Uterus (tissue), 4 donors: Measurements from ENCODE around the gene PTPRN2. TPM values are rescaled to one million over a fixed set of nuclear protein-coding genes. Genes with fewer than 3 reads are reported as not detected.

Source experiments
- DNase-seq, 2 donors: peaks; one replicate each; pipeline ENCODE4 v3.0.0-alpha.2; 2019 to 2020
- H3K27ac ChIP-seq, 2 donors: fragments of 200-600 bp; sonication (generic); 1 replicate in 1 of 2; 2 replicates in 1 of 2; pipeline ENCODE4 v1.5.1; 2016 to 2018
- H3K27me3 ChIP-seq, 2 donors: fragments of 200-600 bp; sonication (generic); one replicate each; pipeline ENCODE4 v1.5.1; 2018 to 2019; ENCODE audit warnings: control low read depth in 1 of 2
- H3K36me3 ChIP-seq, 2 donors: fragments of 200-600 bp; sonication (generic); one replicate each; pipeline ENCODE4 v1.5.1; 2019; ENCODE audit warnings: control low read depth in 1 of 2
- H3K4me1 ChIP-seq, 2 donors: fragments of 200-600 bp; sonication (generic); one replicate each; pipeline ENCODE4 v1.5.1; 2018 to 2019; ENCODE audit warnings: control low read depth in 1 of 2
- H3K4me3 ChIP-seq, 2 donors: fragments of 200-600 bp; sonication (generic); 1 replicate in 1 of 2; 2 replicates in 1 of 2; pipeline ENCODE4 v1.5.1; 2018 to 2019; ENCODE audit warnings: mild to moderate bottlenecking in 1 of 2
- H3K9me3 ChIP-seq, 2 donors: fragments of 200-600 bp; sonication (generic); one replicate each; pipeline ENCODE4 v1.5.1; 2019; ENCODE audit warnings: control low read depth in 1 of 2
- CTCF ChIP-seq, 4 experiments: fragments of 200-600 bp in 2 of 4; fragments of 450-650 bp in 2 of 4; sonication (generic) in 2 of 4; IDR thresholded peaks; one replicate each; pipeline ENCODE4 v1.5.1; 2016 to 2019; ENCODE audit warnings: antibody characterized with exemption in 4 of 4, mild to moderate bottlenecking in 2 of 4, moderate library complexity in 1 of 4
- POLR2A ChIP-seq, 2 donors: fragments of 450-650 bp; IDR thresholded peaks; one replicate each; pipeline ENCODE4 v1.6.1; 2016; ENCODE audit warnings: antibody characterized with exemption in 2 of 2, mild to moderate bottlenecking in 1 of 2, moderate library complexity in 1 of 2
- intact Hi-C: fragments of 100-400 bp; cut with DNase I; formaldehyde crosslinking; loops from one replicate; pipeline ENCODE4 v1.15.1; 2023; ENCODE audit warnings: low total_unique reads
- total RNA-seq, 4 donors: library from RNA; depleted of rRNA in 3 of 4; stranded (reverse); fragments of >200 nt in 3 of 4; gene quantifications; one replicate each; pipeline versions ENCODE4 v1.1.0 to v1.2.4, GENCODE V29; 2014 to 2023
- donor health status: DM: yes; HTN: yes; CAD: no.

The PTPRN2 gene
- total RNA-seq, 4 donors from 2014 or later: 1.2 to 5.2 (median 2.3) TPM

- intact Hi-C loops: no loop called here
- H3K27me3 ChIP-seq: no peaks in the 10 kb centered on the region
- no peak overlapping the region for H3K27ac ChIP-seq
- no peaks in the 10 kb centered on the region for H3K9me3 ChIP-seq
- no peaks in the 10 kb centered on the region for H3K4me1 ChIP-seq
- no peak overlapping the region for H3K4me3 ChIP-seq
- TF ChIP-seq POLR2A (IDR thresholded peaks at IDR 0.05) (no peak), CTCF (IDR thresholded peaks at IDR 0.05) (no peak)
- no peak for DNase-seq
- no peaks in the 10 kb centered on the region for H3K36me3 ChIP-seq
Observed at GRCh38 chr7:158499082-158499455, 88.6 kb downstream of the PTPRN2 start.

GRCh38 chr7:158498443-158499081 is 89.1 kb downstream of the PTPRN2 start:
- H3K9me3 ChIP-seq: no peaks in the 10 kb centered on the region
- no peak for TF ChIP-seq CTCF (IDR thresholded peaks at IDR 0.05)
- TF ChIP-seq POLR2A (IDR thresholded peaks at IDR 0.05): no peak
- no peak overlapping the region for H3K27ac ChIP-seq
- DNase-seq: no peak
- no peaks in the 10 kb centered on the region for H3K27me3 ChIP-seq
- intact Hi-C loops: no loop called here
- no peak overlapping the region for H3K4me3 ChIP-seq
- H3K4me1 ChIP-seq: no peaks in the 10 kb centered on the region
- no peaks in the 10 kb centered on the region for H3K36me3 ChIP-seq

- no peak for DNase-seq
- H3K27me3 ChIP-seq: no peaks in the 10 kb centered on the region
- no peak overlapping the region for H3K4me3 ChIP-seq
- no peak for TF ChIP-seq POLR2A (IDR thresholded peaks at IDR 0.05)
- no peak for TF ChIP-seq CTCF (IDR thresholded peaks at IDR 0.05)
- no peaks in the 10 kb centered on the region for H3K36me3 ChIP-seq
- H3K4me1 ChIP-seq: no peaks in the 10 kb centered on the region
- no peak overlapping the region for H3K27ac ChIP-seq
- no peaks in the 10 kb centered on the region for H3K9me3 ChIP-seq
- intact Hi-C loops: no loop called here
Observed at GRCh38 chr7:158497627-158498026, 90.0 kb downstream of the PTPRN2 start.

GRCh38 chr7:158495786-158496185 is 91.8 kb downstream of the PTPRN2 start:
- Histone ChIP-seq H3K36me3 (no peaks in the 10 kb centered on the region), H3K27ac (no peak overlapping the region), H3K27me3 (no peaks in the 10 kb centered on the region), H3K4me1 (no peaks in the 10 kb centered on the region), H3K4me3 (no peak overlapping the region), H3K9me3 (no peaks in the 10 kb centered on the region)
- peak in 1 of 2 donors; percentile 19 for DNase-seq
- intact Hi-C loops: no loop called here
- no peak for TF ChIP-seq POLR2A (IDR thresholded peaks at IDR 0.05)
- peak in 1 of 4 experiments; percentile 25 for TF ChIP-seq CTCF (IDR thresholded peaks at IDR 0.05)

GRCh38 chr7:158495216-158495615 is 92.4 kb downstream of the PTPRN2 start:
- intact Hi-C loops: no loop called here

More at GRCh38 chr7:158495216-158495615, 92.4 kb downstream of the PTPRN2 start:
- no peaks in the 10 kb centered on the region for H3K36me3 ChIP-seq
- TF ChIP-seq CTCF (IDR thresholded peaks at IDR 0.05): no peak
- no peak for TF ChIP-seq POLR2A (IDR thresholded peaks at IDR 0.05)
- no peak for DNase-seq
- H3K27me3 ChIP-seq: no peaks in the 10 kb centered on the region
- H3K4me3 ChIP-seq: no peak overlapping the region
- H3K9me3 ChIP-seq: no peaks in the 10 kb centered on the region
- H3K27ac ChIP-seq: no peak overlapping the region
- no peaks in the 10 kb centered on the region for H3K4me1 ChIP-seq
